Breast epithelium (tissue), 4 donors: ENCODE data around the gene CLCN3. TPM values are rescaled to one million over a fixed set of nuclear protein-coding genes. Genes with fewer than 3 reads are reported as not detected.

Experiments
- DNase-seq, 2 donors: peaks; one replicate each; pipeline ENCODE4 v3.0.0-alpha.2; 2019; ENCODE audit warnings: low spot score in 2 of 2
- H3K27ac ChIP-seq, 2 donors: fragments of 200-600 bp; sonication (generic) in 1 of 2; one replicate each; pipeline ENCODE4 v1.5.1; 2016 to 2019; ENCODE audit warnings: mild to moderate bottlenecking in 1 of 2
- H3K27me3 ChIP-seq, 2 donors: fragments of 200-600 bp; sonication (generic) in 1 of 2; one replicate each; pipeline versions ENCODE4 v1.5.1 to v1.6.0; 2017 to 2019; ENCODE audit warnings: control low read depth in 1 of 2, mild to moderate bottlenecking in 1 of 2
- H3K36me3 ChIP-seq: fragments of 200-600 bp; one replicate; pipeline ENCODE4 v1.5.1; 2019
- H3K4me1 ChIP-seq, 2 donors: fragments of 200-600 bp; sonication (generic); one replicate each; pipeline ENCODE4 v1.5.1; 2016 to 2019; ENCODE audit warnings: control low read depth in 1 of 2
- H3K4me3 ChIP-seq, 3 donors: fragments of 200-600 bp; sonication (generic); 1 replicate in 2 of 3; 2 replicates in 1 of 3; pipeline ENCODE4 v1.5.1; 2016 to 2019; ENCODE audit warnings: mild to moderate bottlenecking in 3 of 3, moderate library complexity in 2 of 3
- H3K9me3 ChIP-seq, 2 donors: fragments of 200-600 bp; sonication (generic) in 1 of 2; one replicate each; pipeline ENCODE4 v1.5.1; 2016 to 2019; ENCODE audit warnings: control low read depth in 1 of 2
- CTCF ChIP-seq, 3 donors: fragments of 450-650 bp; IDR thresholded peaks; one replicate each; pipeline ENCODE4 v1.5.1; 2016 to 2017; ENCODE audit warnings: antibody characterized with exemption in 3 of 3, mild to moderate bottlenecking in 3 of 3, moderate library complexity in 3 of 3
- POLR2A ChIP-seq: fragments of 450-650 bp; IDR thresholded peaks from one replicate; pipeline ENCODE4 v1.6.1; 2016; ENCODE audit warnings: antibody characterized with exemption, mild to moderate bottlenecking, moderate library complexity
- POLR2AphosphoS5 ChIP-seq, 3 donors: sonication (generic); formaldehyde crosslinking; IDR thresholded peaks; one replicate each; pipeline ENCODE4 v1.6.1; 2017; ENCODE audit warnings: antibody characterized with exemption in 3 of 3
- intact Hi-C: fragments of 100-400 bp; cut with DNase I; formaldehyde crosslinking; loops from one replicate; pipeline ENCODE4 v1.15.1; 2023; ENCODE audit warnings: low total_unique reads
- total RNA-seq, 3 donors: library from RNA; depleted of rRNA; stranded (reverse); fragments of >200 nt; gene quantifications; one replicate each; pipeline ENCODE4 v1.1.0, GENCODE V29; 2016

Gene CLCN3
- total RNA-seq, 3 donors from 2014 or later: 26.4 to 65.7 (median 32.8) TPM

DNA sequence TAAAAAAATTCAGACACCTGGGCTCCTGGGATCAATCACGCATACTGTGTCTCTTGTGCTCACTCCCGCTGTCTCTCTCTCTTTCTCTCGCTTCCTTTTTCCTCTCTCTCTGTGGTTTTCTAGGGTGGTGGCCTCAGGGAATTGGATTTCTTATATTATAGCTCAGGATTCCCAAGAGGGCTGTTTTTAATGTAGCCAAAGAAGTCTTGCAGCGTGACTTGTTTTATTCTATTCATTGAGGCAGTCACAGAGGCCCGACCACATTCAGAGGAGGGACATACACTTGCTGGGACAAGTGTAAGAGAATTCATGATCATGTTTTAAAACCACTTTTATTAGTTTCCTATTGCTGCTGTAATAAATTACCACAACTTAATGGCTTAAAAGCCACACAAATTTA lies 78.0 kb downstream of the CLCN3 start:
- Histone ChIP-seq H3K27me3 (no peaks in the 10 kb centered on the region), H3K27ac (no peak overlapping the region), H3K4me1 (no peaks in the 10 kb centered on the region), H3K36me3 (no peaks in the 10 kb centered on the region), H3K4me3 (no peak overlapping the region), H3K9me3 (no peaks in the 10 kb centered on the region)
- TF ChIP-seq POLR2A (no peak), CTCF (IDR thresholded peaks at IDR 0.05) (no peak), POLR2AphosphoS5 (IDR thresholded peaks at IDR 0.05) (no peak)
- no peak for DNase-seq
- intact Hi-C loops: no loop called here

GRCh38 chr4:169707958-169708643 lies 87.7 kb downstream of the CLCN3 start:
- intact Hi-C loops: no loop called here
- H3K27me3 ChIP-seq: no peaks in the 10 kb centered on the region
- H3K36me3 ChIP-seq: peaks cover 9% of the 10 kb centered on the region
- no peak for DNase-seq
- H3K9me3 ChIP-seq: no peaks in the 10 kb centered on the region
- no peaks in the 10 kb centered on the region for H3K4me1 ChIP-seq
- H3K27ac ChIP-seq: no peak overlapping the region
- no peak overlapping the region for H3K4me3 ChIP-seq
- no peak for TF ChIP-seq POLR2A
- no peak for TF ChIP-seq CTCF (IDR thresholded peaks at IDR 0.05)
- TF ChIP-seq POLR2AphosphoS5 (IDR thresholded peaks at IDR 0.05): no peak

DNA sequence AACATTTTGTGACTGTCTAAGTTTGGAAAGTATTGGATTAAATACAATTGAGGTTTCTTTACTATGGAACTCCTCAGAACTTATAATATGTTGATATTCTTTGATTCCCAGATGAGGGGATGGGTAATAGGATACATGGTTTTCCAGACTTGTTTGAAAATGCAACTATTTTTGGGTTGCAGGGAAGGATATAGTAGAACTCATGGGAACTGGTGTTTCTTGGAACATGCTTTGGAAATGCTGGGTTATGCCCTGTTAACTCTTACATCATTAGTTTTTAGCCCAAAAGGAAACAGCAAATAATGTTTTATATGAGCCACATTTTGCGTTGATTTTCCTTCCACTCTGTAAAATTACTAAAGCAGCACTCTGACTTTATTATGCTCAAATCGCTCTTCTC lies 95.4 kb downstream of the CLCN3 start:
- no peaks in the 10 kb centered on the region for H3K27me3 ChIP-seq
- intact Hi-C loops: no loop called here
- H3K4me3 ChIP-seq: no peak overlapping the region
- peaks cover 6% of the 10 kb centered on the region for H3K36me3 ChIP-seq
- no peak for DNase-seq
- H3K9me3 ChIP-seq: no peaks in the 10 kb centered on the region
- TF ChIP-seq POLR2AphosphoS5 (IDR thresholded peaks at IDR 0.05): no peak
- TF ChIP-seq CTCF (IDR thresholded peaks at IDR 0.05): no peak
- no peak for TF ChIP-seq POLR2A
- H3K27ac ChIP-seq: no peak overlapping the region
- H3K4me1 ChIP-seq: no peaks in the 10 kb centered on the region

DNA sequence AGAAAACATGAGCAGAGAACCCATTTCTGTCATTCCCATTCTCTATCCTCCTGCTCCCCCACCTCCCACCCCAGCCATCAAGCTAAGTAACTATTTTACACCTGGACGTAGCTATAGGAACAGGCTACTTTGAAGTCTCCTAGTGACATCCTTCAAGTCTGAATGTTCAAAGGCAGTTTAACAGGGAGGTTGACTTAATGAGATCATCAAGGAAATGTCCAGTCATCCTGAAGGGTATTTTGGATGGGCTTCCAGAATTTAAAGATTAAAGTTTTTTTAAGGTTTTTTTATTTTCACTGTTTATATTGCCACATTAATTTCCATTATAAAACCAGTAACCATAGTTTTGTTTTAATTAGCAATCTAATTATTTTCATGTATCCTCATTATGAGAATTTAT lies 96.3 kb downstream of the CLCN3 start:
- intact Hi-C loops: no loop called here
- TF ChIP-seq POLR2A: no peak
- TF ChIP-seq CTCF (IDR thresholded peaks at IDR 0.05): no peak
- TF ChIP-seq POLR2AphosphoS5 (IDR thresholded peaks at IDR 0.05): no peak
- H3K9me3 ChIP-seq: no peaks in the 10 kb centered on the region
- H3K27me3 ChIP-seq: no peaks in the 10 kb centered on the region
- H3K4me1 ChIP-seq: no peaks in the 10 kb centered on the region
- H3K36me3 ChIP-seq: peaks cover 5% of the 10 kb centered on the region
- DNase-seq: no peak
- no peak overlapping the region for H3K4me3 ChIP-seq
- H3K27ac ChIP-seq: no peak overlapping the region

DNA sequence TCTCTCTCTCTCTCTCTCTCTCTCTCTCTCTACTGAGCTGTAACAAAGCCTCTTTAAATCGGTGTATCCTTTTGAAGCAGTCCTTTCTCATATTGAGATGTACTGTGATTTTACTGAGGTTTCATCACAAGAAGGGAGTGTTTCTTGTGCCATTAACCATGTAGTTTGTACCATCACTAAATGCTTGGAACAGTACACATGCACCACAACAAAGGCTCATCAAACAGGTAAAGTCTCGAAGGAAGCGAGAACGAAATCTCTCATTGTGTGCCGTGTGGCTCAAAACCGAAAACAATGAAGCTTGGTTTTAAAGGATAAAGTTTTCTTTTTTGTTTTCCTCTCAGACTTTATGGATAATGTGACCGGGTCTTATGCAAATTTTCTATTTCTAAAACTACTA lies 100.2 kb downstream of the CLCN3 start:
- Histone ChIP-seq H3K4me1 (no peaks in the 10 kb centered on the region), H3K27me3 (no peaks in the 10 kb centered on the region), H3K36me3 (peaks cover 5% of the 10 kb centered on the region), H3K9me3 (no peaks in the 10 kb centered on the region), H3K27ac (no peak overlapping the region), H3K4me3 (no peak overlapping the region)
- TF ChIP-seq POLR2A (no peak), POLR2AphosphoS5 (IDR thresholded peaks at IDR 0.05) (no peak)
- intact Hi-C loops: no loop called here
- no peak for DNase-seq
